ENCODE results near the gene PTPRZ1.

PTPRZ1 gene

GRCh38 chr7:122059542-122059941 lies 186.6 kb downstream of the PTPRZ1 start:
- no peak for DNase-seq

GRCh38 chr7:122063146-122063545 lies 190.2 kb downstream of the PTPRZ1 start:
- DNase-seq: no peak

DNA sequence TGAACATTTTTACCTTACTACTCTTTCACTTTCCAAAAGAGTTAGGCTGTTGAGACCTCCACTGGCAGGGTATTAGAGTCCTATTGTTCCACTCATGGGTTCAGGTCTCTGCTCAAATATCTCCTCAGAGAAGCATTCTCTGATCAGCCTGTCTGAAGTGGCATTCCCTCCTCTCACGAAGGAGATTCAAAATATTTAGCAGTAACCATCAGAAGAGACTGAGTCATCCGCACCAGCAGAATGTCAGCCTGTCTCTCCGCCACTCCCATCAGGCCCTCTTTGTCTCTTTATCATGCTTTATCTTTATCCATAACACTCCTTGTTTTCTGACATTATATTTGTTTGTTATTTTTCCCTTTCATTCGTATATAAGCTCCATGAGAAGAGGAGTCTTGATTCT lies 192.0 kb downstream of the PTPRZ1 start:
- no peak for DNase-seq

DNA sequence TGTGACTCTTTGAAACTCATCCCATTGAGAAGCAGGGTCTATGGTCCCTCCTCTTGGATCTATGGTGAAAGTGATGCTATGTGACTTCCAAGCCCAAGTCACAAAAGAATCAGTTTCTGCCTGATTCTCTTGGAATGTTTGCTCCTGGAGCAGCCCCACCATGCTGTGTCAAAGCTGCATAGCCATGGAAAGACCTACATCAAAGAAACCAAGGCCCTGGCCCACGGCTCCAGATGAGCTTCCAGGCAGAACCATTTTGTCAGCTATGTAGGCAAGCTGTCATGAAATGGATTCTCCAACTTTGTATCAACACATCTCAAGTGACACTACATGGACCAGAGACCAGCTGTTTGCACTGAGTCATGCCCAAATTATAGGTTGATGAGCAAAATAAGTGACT lies 194.1 kb downstream of the PTPRZ1 start:
- no peak for DNase-seq

DNA sequence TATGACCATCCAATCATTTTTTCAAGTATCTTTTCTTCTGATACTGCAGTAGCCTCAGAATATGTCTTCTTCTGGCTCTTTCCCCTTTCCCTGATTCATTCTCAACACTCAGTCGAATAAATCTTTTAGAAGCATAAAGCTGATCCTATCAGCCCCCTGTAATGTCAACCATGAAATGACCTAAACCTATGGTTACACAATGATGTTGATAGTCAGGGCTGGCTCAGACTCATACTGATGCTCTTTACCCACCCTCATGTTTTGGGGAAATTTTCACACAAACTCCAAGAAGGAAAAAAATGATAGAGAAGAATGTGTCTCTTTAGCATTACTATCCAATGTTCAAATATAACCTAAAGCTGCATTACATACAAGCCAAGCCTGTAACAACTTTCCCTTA lies 195.1 kb downstream of the PTPRZ1 start:
- no peak for DNase-seq

DNA sequence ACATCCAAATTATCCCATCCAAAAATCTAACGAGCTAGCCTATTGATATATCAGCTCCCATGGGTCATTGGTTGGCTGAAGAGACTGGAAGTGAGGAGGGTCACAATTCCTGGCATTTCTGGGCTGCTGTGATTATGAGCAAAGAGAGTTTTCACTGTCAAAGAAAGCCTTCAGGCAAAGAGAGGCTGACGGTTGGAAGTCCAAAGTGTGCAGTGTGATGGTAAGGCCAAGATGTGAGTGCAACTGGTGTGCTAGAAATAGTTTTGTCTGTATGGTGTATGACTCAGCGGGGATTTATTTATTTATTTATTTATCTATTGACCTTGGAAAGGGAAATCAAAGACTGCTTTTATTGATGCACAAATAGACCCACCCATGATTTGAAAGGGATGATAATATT lies 196.0 kb downstream of the PTPRZ1 start:
- no peak for DNase-seq

GRCh38 chr7:122070062-122070461 lies 197.1 kb downstream of the PTPRZ1 start:
- no peak for DNase-seq

- no peak for DNase-seq
Measured at GRCh38 chr7:122070834-122071233, 197.9 kb downstream of the PTPRZ1 start.

DNA sequence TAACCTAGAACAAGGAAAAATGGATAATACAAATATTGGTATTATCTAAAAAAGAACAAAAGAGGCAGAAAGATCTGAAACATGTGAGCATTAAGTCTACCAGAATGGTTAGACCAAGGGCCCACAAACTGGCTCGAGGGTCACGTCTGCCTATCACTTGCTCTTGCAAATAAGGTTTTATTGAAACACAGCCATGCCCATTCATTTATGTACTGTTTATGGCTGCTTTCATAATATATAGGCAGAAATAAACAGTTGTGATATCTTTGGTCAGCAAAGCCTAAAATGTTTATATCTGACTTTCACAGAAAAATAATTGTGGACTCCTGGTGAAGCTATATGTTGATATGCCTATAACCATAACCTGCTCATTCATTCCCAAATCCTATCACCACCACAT lies 199.3 kb downstream of the PTPRZ1 start:
- DNase-seq: no peak

- no peak for DNase-seq
Measured at GRCh38 chr7:122072924-122073599, 200.1 kb downstream of the PTPRZ1 start.

- DNase-seq: no peak
Measured at GRCh38 chr7:122073635-122074034, 200.7 kb downstream of the PTPRZ1 start.

- no peak for DNase-seq
Measured at GRCh38 chr7:122082160-122082559, 209.2 kb downstream of the PTPRZ1 start.

- no peak for DNase-seq
Measured at GRCh38 chr7:122082670-122083069, 209.7 kb downstream of the PTPRZ1 start.

GRCh38 chr7:122092964-122093797 lies 220.2 kb downstream of the PTPRZ1 start:
- peak; percentile 1 for DNase-seq

- no peak for DNase-seq
Measured at GRCh38 chr7:122094549-122094948, 221.6 kb downstream of the PTPRZ1 start.

GRCh38 chr7:122095642-122096041 lies 222.7 kb downstream of the PTPRZ1 start:
- DNase-seq: no peak

GRCh38 chr7:122100021-122100420 lies 227.1 kb downstream of the PTPRZ1 start:
- no peak for DNase-seq

- DNase-seq: no peak
Measured at GRCh38 chr7:122103064-122103463, 230.1 kb downstream of the PTPRZ1 start.
